Retinal pigment epithelial cell (primary cell): ENCODE data around the gene RBM38.

Experiments
- DNase-seq: peaks from one replicate; pipeline ENCODE4 v3.0.0-alpha.2; 2010; ENCODE audit warnings: low read depth
- H3K4me3 ChIP-seq: 2 replicates; pipeline ENCODE4 v1.5.1; 2011; ENCODE audit warnings: mild to moderate bottlenecking, low read length, control low read depth, moderate library complexity
- CTCF ChIP-seq: conservative IDR thresholded peaks from 2 replicates; pipeline ENCODE4 v1.5.1; 2011; ENCODE audit warnings: low read depth, low read length, control low read depth, inconsistent platforms

The RBM38 gene

GRCh38 chr20:57409672-57410397, 18.6 kb downstream of the RBM38 start:
- no peak for DNase-seq
- H3K4me3 ChIP-seq, result no peak overlapping the region
- no peak for TF ChIP-seq CTCF

GRCh38 chr20:57410398-57410920, 19.3 kb downstream of the RBM38 start:
- DNase-seq, result no peak
- H3K4me3 ChIP-seq, result no peak overlapping the region
- TF ChIP-seq CTCF, result no peak

GRCh38 chr20:57410924-57411323, 19.7 kb downstream of the RBM38 start:
- no peak for DNase-seq
- no peak overlapping the region for H3K4me3 ChIP-seq
- no peak for TF ChIP-seq CTCF

- H3K4me3 ChIP-seq, result no peak overlapping the region
- no peak for DNase-seq
- no peak for TF ChIP-seq CTCF
Observed at GRCh38 chr20:57411406-57412283, 20.4 kb downstream of the RBM38 start.

GRCh38 chr20:57412347-57413029, 21.3 kb downstream of the RBM38 start:
- no peak overlapping the region for H3K4me3 ChIP-seq
- no peak for TF ChIP-seq CTCF
- no peak for DNase-seq

GRCh38 chr20:57413986-57414385, 22.8 kb downstream of the RBM38 start:
- TF ChIP-seq CTCF, result no peak
- DNase-seq, result no peak
- no peak overlapping the region for H3K4me3 ChIP-seq
